ENCODE measurements around the gene GRB14. TPM values are rescaled to one million over a fixed set of nuclear protein-coding genes. Genes with fewer than 3 reads are reported as not detected.

Gene GRB14
- total and polyA plus RNA-seq, 10 of the 15 experiments (the other 5 are each of a cell fraction or from before 2014, with no cell fraction given), result not detected

- Histone ChIP-seq H2AFZ (ENCODE audit: control insufficient read depth, low read depth, low read length) (no peak overlapping the region), H3K4me2 (ENCODE audit: control insufficient read depth, insufficient read depth) (no peak overlapping the region), H3K9me3 (replicated peaks; ENCODE audit: control insufficient read depth, insufficient read depth, low read length) (no peaks in the 10 kb centered on the region), H3K4me3 (no peak overlapping the region), H3K36me3 (ENCODE audit: control insufficient read depth in 2 of 2, insufficient read depth in 2 of 2, low read length in 1 of 2) (no peaks in the 10 kb centered on the region), H3K4me1 (ENCODE audit: control insufficient read depth, insufficient read depth, low read length) (no peaks in the 10 kb centered on the region), H3K79me2 (ENCODE audit: control insufficient read depth, insufficient read depth, low read length) (no peaks in the 10 kb centered on the region), H3K27ac (ENCODE audit: control insufficient read depth, insufficient read depth) (no peak overlapping the region), H3K27me3 (replicated peaks in 1 of 2; ENCODE audit: control insufficient read depth in 2 of 2, insufficient read depth in 2 of 2, low read length in 1 of 2) (no peaks in the 10 kb centered on the region), H3K9ac (ENCODE audit: control insufficient read depth, insufficient read depth, low read length) (no peak overlapping the region), H4K20me1 (ENCODE audit: control insufficient read depth, insufficient read depth) (no peaks in the 10 kb centered on the region)
- CTCF ChIA-PET, result no interaction called here
- FAIRE-seq (no peak), DNase-seq (ENCODE audit: low read depth, low spot score) (no peak), ATAC-seq (no peak)
- SMC1A ChIA-PET (ENCODE audit: uncharacterized antibody, unreplicated experiment), result no interaction called here
- intact Hi-C loops (cut with micrococcal nuclease; ENCODE audit: unreplicated experiment), result no loop called here
- POLR2A ChIA-PET, result no interaction called here
- WGBS (ENCODE audit: insufficient coverage, insufficient replicate concordance, low lambda C conversion rate, missing lambda C conversion rate), result 8% methylated on average over 2 of the region's 2 CpGs
- RAD21 ChIA-PET (ENCODE audit: unreplicated experiment), result no interaction called here
- in situ Hi-C loops (cut with MboI), result no loop called here
- no TSS peak for BruUV-seq (replicated peaks)
- TF ChIP-seq REST (IDR thresholded peaks at IDR 0.05; ENCODE audit: low read depth, low read length) (no peak), CTCF (IDR thresholded peaks at IDR 0.05 in 2 of 3, conservative IDR thresholded peaks at IDR 0.05 in 1 of 3; ENCODE audit: control insufficient read depth in 2 of 3, extremely low read depth in 1 of 3, insufficient read depth in 1 of 3, low read depth in 3 of 3, low read length in 3 of 3) (no peak), EP300 (IDR thresholded peaks at IDR 0.05; ENCODE audit: borderline replicate concordance in 1 of 2, control insufficient read depth in 1 of 2, low read depth in 2 of 2, low read length in 2 of 2) (no peak), CREM (IDR thresholded peaks at IDR 0.05; ENCODE audit: low read depth) (no peak), ATF2 (IDR thresholded peaks at IDR 0.05; ENCODE audit: low read length) (no peak), PBX3 (IDR thresholded peaks at IDR 0.05; ENCODE audit: insufficient replicate concordance, low read depth, low read length) (no peak), BCL11A (IDR thresholded peaks at IDR 0.05; ENCODE audit: low read depth, low read length) (no peak), EED (IDR thresholded peaks at IDR 0.05; ENCODE audit: low read depth) (no peak), E2F8 (IDR thresholded peaks at IDR 0.05; ENCODE audit: low read depth, partially characterized antibody) (no peak), TCF7 (IDR thresholded peaks at IDR 0.05; ENCODE audit: borderline replicate concordance) (no peak), FOXM1 (IDR thresholded peaks at IDR 0.05; ENCODE audit: low read depth, low read length) (no peak)
Measured at GRCh38 chr2:164657129-164657528, 35.8 kb upstream of the GRB14 start.

All from GM12878 (cell line).